GM12878 (cell line): Measurements from ENCODE around the gene HDDC2. TPM values are rescaled to one million over a fixed set of nuclear protein-coding genes. Genes with fewer than 3 reads are reported as not detected.

Source experiments
- CUX1 ChIP-seq: IDR thresholded peaks from 2 replicates; pipeline ENCODE4 v1.6.1; 2012; ENCODE audit warnings: improper control_type of control experiment, low read depth, low read length; ENCODE audit not compliant: insufficient replicate concordance
- E2F4 ChIP-seq: IDR thresholded peaks from 2 replicates; pipeline ENCODE4 v1.6.1; 2012; ENCODE audit warnings: low read depth, low read length, improper control_type of control experiment
- E4F1 ChIP-seq: fragments of 450-650 bp; IDR thresholded peaks from 2 replicates; pipeline ENCODE4 v1.6.1; 2018; ENCODE audit warnings: borderline replicate concordance, mild to moderate bottlenecking; ENCODE audit not compliant: partially characterized antibody
- FOXM1 ChIP-seq: IDR thresholded peaks from 2 replicates; pipeline ENCODE4 v1.6.1; 2012; ENCODE audit warnings: low read depth, mild to moderate bottlenecking, inconsistent platforms, low read length, moderate library complexity
- IKZF1 ChIP-seq: fragments of 450-650 bp; conservative IDR thresholded peaks from 2 replicates; pipeline ENCODE4 v1.6.1; 2017; ENCODE audit warnings: antibody characterized with exemption, mild to moderate bottlenecking
- MLLT1 ChIP-seq: fragments of 450-650 bp; IDR thresholded peaks from 2 replicates; pipeline ENCODE4 v1.6.1; 2016; ENCODE audit warnings: mild to moderate bottlenecking
- MTA2 ChIP-seq: fragments of 450-650 bp; IDR thresholded peaks from 2 replicates; pipeline ENCODE4 v1.6.1; 2016; ENCODE audit warnings: low read depth, mild to moderate bottlenecking, moderate library complexity
- NBN ChIP-seq: fragments of 450-650 bp; IDR thresholded peaks from 2 replicates; pipeline ENCODE4 v1.6.1; 2016
- POU2F2 ChIP-seq: IDR thresholded peaks from 3 replicates; pipeline ENCODE4 v1.6.1; 2011; ENCODE audit warnings: low read depth, mild to moderate bottlenecking, low read length, borderline replicate concordance
- RUNX3 ChIP-seq: IDR thresholded peaks from 2 replicates; pipeline ENCODE4 v1.6.1; 2012; ENCODE audit warnings: low read length, inconsistent platforms
- SIX5 ChIP-seq: IDR thresholded peaks from 2 replicates; pipeline ENCODE4 v1.6.1; 2011; ENCODE audit warnings: mild to moderate bottlenecking, low read depth, low read length, moderate library complexity; ENCODE audit not compliant: severe bottlenecking
- TBL1XR1 ChIP-seq: IDR thresholded peaks from 2 replicates; pipeline ENCODE4 v1.6.1; 2012; ENCODE audit warnings: low read depth, low read length, improper control_type of control experiment
- ZBTB33 ChIP-seq: fragments of 450-650 bp; IDR thresholded peaks from 2 replicates; pipeline ENCODE4 v1.6.1; 2017; ENCODE audit warnings: mild to moderate bottlenecking
- ZNF622 ChIP-seq: fragments of 450-650 bp; IDR thresholded peaks from 2 replicates; pipeline ENCODE4 v1.6.1; 2017; ENCODE audit warnings: mild to moderate bottlenecking, inconsistent platforms
- polyA plus RNA-seq, 11 experiments: library from polyadenylated mRNA; depleted of rRNA in 4 of 11; unstranded in 6 of 11; stranded (reverse) in 5 of 11; fragments of >200 nt; fragmentation: Nextera tagmentation in 4 of 11; fragmentation: Illumina TruSeq in 1 of 11; extraction: Ambion mirVana in 4 of 11; extraction: Trizol in 1 of 11; gene quantifications; 1 replicate in 1 of 11; 2 replicates in 10 of 11; pipeline versions ENCODE4 v1.2.1 to v1.2.3, GENCODE V29; 2011 to 2016; ENCODE audit warnings: inconsistent platforms in 2 of 11, missing spikeins in 2 of 11, low read depth in 1 of 11
- total RNA-seq, 4 experiments: library from RNA; depleted of rRNA in 3 of 4; stranded (reverse); fragments of >200 nt in 3 of 4; fragmentation: Illumina TruSeq in 1 of 4; extraction: Trizol in 1 of 4; gene quantifications; 2 replicates each; pipeline versions ENCODE4 v1.2.1 to v1.2.3, GENCODE V29; 2013 to 2021

The HDDC2 gene
- total and polyA plus RNA-seq, 10 of the 15 experiments (the other 5 are each of a cell fraction or from before 2014, with no cell fraction given), result 54.5 to 148 (median 92.7) TPM

GRCh38 chr6:125301435-125302391, at the start of gene HDDC2 (continued):
- TF ChIP-seq E4F1 (peak; percentile 50), ZBTB33 (no peak), SIX5 (no peak), ZNF622 (no peak), IKZF1 (peak; percentile 93), E2F4 (no peak), RUNX3 (no peak; the same call in 1 of the 2 replicates), NBN (peak; percentile 71; the same call in 1 of the 2 replicates), TBL1XR1 (peak; percentile 15; the same call in 1 of the 2 replicates), MLLT1 (peak; percentile 61; the same call in 1 of the 2 replicates), FOXM1 (no peak), MTA2 (peak; percentile 41; the same call in 1 of the 2 replicates), CUX1 (no peak), POU2F2 (peak; percentile 52; the same call in 1 of the 3 replicates)
